PC-9 (cell line): ENCODE data around the gene COMMD10.

ENCODE experiments used
- CTCF ChIP-seq: fragments of 200-600 bp; sonication (generic); conservative IDR thresholded peaks from 2 replicates; pipeline ENCODE4 v1.6.1; 2017; ENCODE audit warnings: mixed run types, antibody characterized with exemption, mild to moderate bottlenecking, moderate library complexity
- EZH2 ChIP-seq: fragments of 200-600 bp; sonication (generic); IDR thresholded peaks from 2 replicates; pipeline ENCODE4 v1.8.0; 2017; ENCODE audit warnings: antibody characterized with exemption, low read depth

DNA sequence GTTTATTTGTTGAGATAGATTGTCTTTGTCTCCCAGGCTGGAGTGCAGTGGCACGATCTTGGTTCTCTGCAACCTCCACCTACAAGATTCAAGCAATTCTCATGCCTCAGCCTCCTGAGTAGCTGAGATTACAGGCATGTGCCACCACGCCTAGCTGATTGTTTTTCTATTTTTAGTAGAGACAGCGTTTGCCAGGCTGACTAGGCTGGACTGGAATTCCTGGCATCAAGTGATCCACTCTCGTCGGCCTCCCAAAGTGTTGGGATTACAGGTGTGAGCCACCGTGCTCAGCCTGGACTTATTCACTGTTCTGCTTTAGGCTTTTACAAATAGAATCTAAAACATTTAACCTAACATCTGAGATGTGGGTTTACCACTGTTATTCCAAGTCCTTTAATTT, 91.3 kb downstream of the COMMD10 start:
- TF ChIP-seq CTCF, result no peak
- TF ChIP-seq EZH2, result no peak
